IgD-negative memory B cell (primary cell): Measurements from ENCODE around the gene PGS1. TPM values are rescaled to one million over a fixed set of nuclear protein-coding genes. Genes with fewer than 3 reads are reported as not detected.

Experiments used
- H3K27ac Mint-ChIP-seq, 3 donors: one replicate each; pipeline ENCODE4 v1.8.0; 2020 to 2022; ENCODE audit warnings: mild to moderate bottlenecking in 3 of 3, mixed read lengths in 3 of 3, moderate library complexity in 1 of 3
- H3K27me3 Mint-ChIP-seq: one replicate; pipeline ENCODE4 v1.8.0; 2021; ENCODE audit warnings: mixed read lengths
- H3K36me3 Mint-ChIP-seq: one replicate; pipeline ENCODE4 v1.8.0; 2020; ENCODE audit warnings: mild to moderate bottlenecking, mixed read lengths
- H3K4me1 Mint-ChIP-seq, 3 donors: one replicate each; pipeline ENCODE4 v1.8.0; 2020 to 2022; ENCODE audit warnings: mixed read lengths in 3 of 3, mild to moderate bottlenecking in 1 of 3
- H3K4me3 Mint-ChIP-seq, 4 donors: one replicate each; pipeline ENCODE4 v1.8.0; 2020 to 2022; ENCODE audit warnings: mild to moderate bottlenecking in 4 of 4, mixed read lengths in 4 of 4, moderate library complexity in 3 of 4
- H3K9me3 Mint-ChIP-seq, 3 donors: one replicate each; pipeline ENCODE4 v1.8.0; 2020 to 2021; ENCODE audit warnings: mixed read lengths in 3 of 3, mild to moderate bottlenecking in 1 of 3
- polyA plus RNA-seq: library from polyadenylated mRNA; unstranded; fragments of 300-500 nt; fragmentation: Illumina TruSeq; gene quantifications from one replicate; pipeline ENCODE4 v1.2.3, GENCODE V29; 2021

Gene PGS1
- polyA plus RNA-seq, 1 donor from 2014 or later = 49.7 TPM

GRCh38 chr17:78381601-78382232 lies 3.3 kb downstream of the PGS1 start:
- H3K36me3 Mint-ChIP-seq = peaks cover 2% of the 10 kb centered on the region
- peaks cover 53 to 61% (median 54%) of the 10 kb centered on the region in 3 donors for H3K4me1 Mint-ChIP-seq
- H3K9me3 Mint-ChIP-seq = no peaks in the 10 kb centered on the region
- peak overlapping the region; percentile 50 to 81 (median 64) for H3K4me3 Mint-ChIP-seq
- H3K27ac Mint-ChIP-seq = peak overlapping the region; percentile 53 to 82 (median 75)
- no peaks in the 10 kb centered on the region for H3K27me3 Mint-ChIP-seq

GRCh38 chr17:78383725-78384471 lies 5.4 kb downstream of the PGS1 start:
- no peaks in the 10 kb centered on the region for H3K9me3 Mint-ChIP-seq
- peaks cover 65 to 76% (median 67%) of the 10 kb centered on the region in 3 donors for H3K4me1 Mint-ChIP-seq
- H3K27ac Mint-ChIP-seq = peak overlapping the region; percentile 73 to 98 (median 84)
- peaks cover 6% of the 10 kb centered on the region for H3K36me3 Mint-ChIP-seq
- H3K4me3 Mint-ChIP-seq = peak overlapping the region in 3 of 4 donors; percentile 66 to 91 (median 72)
- H3K27me3 Mint-ChIP-seq = no peaks in the 10 kb centered on the region

- peak overlapping the region in 3 of 4 donors; percentile 66 to 91 (median 72) for H3K4me3 Mint-ChIP-seq
- H3K9me3 Mint-ChIP-seq = no peaks in the 10 kb centered on the region
- H3K36me3 Mint-ChIP-seq = peaks cover 6% of the 10 kb centered on the region
- H3K27me3 Mint-ChIP-seq = no peaks in the 10 kb centered on the region
- peak overlapping the region; percentile 63 to 98 (median 84) for H3K27ac Mint-ChIP-seq
- peaks cover 62 to 71% (median 63%) of the 10 kb centered on the region in 3 donors for H3K4me1 Mint-ChIP-seq
Observed at GRCh38 chr17:78384479-78385175, 6.2 kb downstream of the PGS1 start.

- no peaks in the 10 kb centered on the region for H3K9me3 Mint-ChIP-seq
- peaks cover 45 to 56% (median 47%) of the 10 kb centered on the region in 3 donors for H3K4me1 Mint-ChIP-seq
- peak overlapping the region; percentile 4 to 67 (median 62) for H3K27ac Mint-ChIP-seq
- H3K4me3 Mint-ChIP-seq = peak overlapping the region in 3 of 4 donors; percentile 19 to 67 (median 59)
- H3K36me3 Mint-ChIP-seq = peaks cover 3% of the 10 kb centered on the region
- no peaks in the 10 kb centered on the region for H3K27me3 Mint-ChIP-seq
Observed at GRCh38 chr17:78387977-78388941, 9.8 kb downstream of the PGS1 start.

GRCh38 chr17:78390241-78391050 lies 12.0 kb downstream of the PGS1 start:
- Mint-ChIP-seq H3K27me3 (no peaks in the 10 kb centered on the region), H3K27ac (peak overlapping the region in 1 of 3 donors; percentile 82), H3K4me3 (no peak overlapping the region), H3K9me3 (no peaks in the 10 kb centered on the region), H3K36me3 (peaks cover 7% of the 10 kb centered on the region), H3K4me1 (peaks cover 30 to 42% (median 35%) of the 10 kb centered on the region in 3 donors)

GRCh38 chr17:78391051-78391431 lies 12.6 kb downstream of the PGS1 start:
- Mint-ChIP-seq H3K9me3 (no peaks in the 10 kb centered on the region), H3K27ac (no peak overlapping the region), H3K27me3 (no peaks in the 10 kb centered on the region), H3K4me1 (peaks cover 24 to 36% (median 29%) of the 10 kb centered on the region in 3 donors), H3K4me3 (no peak overlapping the region), H3K36me3 (peaks cover 7% of the 10 kb centered on the region)

DNA sequence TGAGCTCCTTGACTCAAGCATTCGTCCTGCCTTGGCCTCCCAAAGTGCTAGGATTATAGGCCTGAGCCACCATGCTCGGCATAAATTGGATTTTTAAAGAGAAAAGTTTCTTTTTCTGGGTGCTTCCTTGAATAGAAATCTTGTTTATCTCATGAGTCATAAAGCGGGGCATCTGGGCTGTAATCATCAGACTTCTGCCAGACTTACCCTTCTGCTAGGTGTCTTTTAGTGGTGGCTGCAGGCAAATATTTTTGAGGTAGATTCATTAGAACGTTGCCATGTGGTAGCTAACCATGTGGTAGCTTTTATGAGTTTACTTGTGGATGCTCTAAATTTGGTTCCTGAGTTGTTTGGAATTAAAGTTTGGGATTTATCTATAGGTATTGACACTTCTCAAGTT lies 13.4 kb downstream of the PGS1 start:
- peaks cover 16 to 28% (median 21%) of the 10 kb centered on the region in 3 donors for H3K4me1 Mint-ChIP-seq
- H3K27ac Mint-ChIP-seq = no peak overlapping the region
- peaks cover 7% of the 10 kb centered on the region for H3K36me3 Mint-ChIP-seq
- H3K27me3 Mint-ChIP-seq = no peaks in the 10 kb centered on the region
- no peak overlapping the region for H3K4me3 Mint-ChIP-seq
- H3K9me3 Mint-ChIP-seq = no peaks in the 10 kb centered on the region

DNA sequence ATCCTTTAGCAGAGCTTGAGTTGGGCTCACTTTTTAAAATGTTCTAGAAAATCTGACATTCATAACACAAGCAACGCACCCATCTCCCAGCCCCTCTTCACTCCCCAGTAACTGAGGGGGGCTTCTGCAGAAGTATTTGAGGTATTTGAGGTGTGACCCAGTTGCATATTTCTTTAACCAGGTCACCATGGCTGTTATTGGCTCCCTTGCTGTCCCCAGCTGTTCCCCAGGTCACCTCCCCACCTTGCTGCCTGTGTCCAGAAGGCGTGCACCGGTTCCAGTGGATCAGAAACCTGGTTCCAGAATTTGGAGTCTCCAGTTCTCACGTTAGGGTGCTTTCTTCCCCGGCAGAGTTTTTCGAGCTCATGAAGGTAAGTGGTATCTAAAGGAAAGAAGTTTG lies 13.8 kb downstream of the PGS1 start:
- H3K27me3 Mint-ChIP-seq = no peaks in the 10 kb centered on the region
- H3K9me3 Mint-ChIP-seq = no peaks in the 10 kb centered on the region
- H3K36me3 Mint-ChIP-seq = peaks cover 7% of the 10 kb centered on the region
- H3K27ac Mint-ChIP-seq = no peak overlapping the region
- H3K4me3 Mint-ChIP-seq = no peak overlapping the region
- peaks cover 15 to 26% (median 19%) of the 10 kb centered on the region in 3 donors for H3K4me1 Mint-ChIP-seq

DNA sequence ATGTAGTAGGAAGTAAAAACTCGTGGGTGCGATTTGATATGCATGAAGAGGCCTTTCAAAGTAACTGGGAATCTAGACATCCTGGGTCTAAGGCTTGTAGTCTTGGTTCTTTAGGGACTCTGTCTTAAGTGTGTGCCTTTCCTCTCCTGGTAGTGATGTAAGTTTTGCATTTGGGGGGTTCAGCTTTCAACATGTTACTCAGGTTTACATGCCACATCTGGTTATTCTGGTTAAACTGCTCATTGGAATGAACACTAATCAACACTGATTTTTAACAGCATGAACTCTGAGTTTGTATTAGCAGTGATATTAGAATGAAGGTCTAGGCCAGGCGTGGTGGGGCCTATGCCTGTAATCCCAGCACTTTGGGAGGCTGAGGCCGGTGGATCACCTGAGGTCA lies 15.1 kb downstream of the PGS1 start:
- H3K4me1 Mint-ChIP-seq = peaks cover 7 to 18% (median 10%) of the 10 kb centered on the region in 3 donors
- no peaks in the 10 kb centered on the region for H3K27me3 Mint-ChIP-seq
- no peak overlapping the region for H3K4me3 Mint-ChIP-seq
- H3K9me3 Mint-ChIP-seq = no peaks in the 10 kb centered on the region
- H3K27ac Mint-ChIP-seq = peak overlapping the region in 1 of 3 donors; percentile 50
- peaks cover 6% of the 10 kb centered on the region for H3K36me3 Mint-ChIP-seq

- no peak overlapping the region for H3K27ac Mint-ChIP-seq
- no peaks in the 10 kb centered on the region for H3K27me3 Mint-ChIP-seq
- H3K4me1 Mint-ChIP-seq = peaks cover 4 to 14% (median 8%) of the 10 kb centered on the region in 3 donors
- peaks cover 6% of the 10 kb centered on the region for H3K36me3 Mint-ChIP-seq
- no peak overlapping the region for H3K4me3 Mint-ChIP-seq
- H3K9me3 Mint-ChIP-seq = no peaks in the 10 kb centered on the region
Observed at GRCh38 chr17:78394209-78394608, 15.8 kb downstream of the PGS1 start.

- Mint-ChIP-seq H3K36me3 (peaks cover 6% of the 10 kb centered on the region), H3K4me3 (no peak overlapping the region), H3K4me1 (peaks cover 4 to 14% (median 8%) of the 10 kb centered on the region in 3 donors), H3K27ac (no peak overlapping the region), H3K9me3 (no peaks in the 10 kb centered on the region), H3K27me3 (no peaks in the 10 kb centered on the region)
Observed at GRCh38 chr17:78395155-78395554, 16.7 kb downstream of the PGS1 start.

- Mint-ChIP-seq H3K27me3 (no peaks in the 10 kb centered on the region), H3K36me3 (peaks cover 6% of the 10 kb centered on the region), H3K27ac (peak overlapping the region in 1 of 3 donors; percentile 50), H3K4me3 (no peak overlapping the region), H3K4me1 (peaks cover 4 to 11% (median 4%) of the 10 kb centered on the region in 3 donors), H3K9me3 (no peaks in the 10 kb centered on the region)
Observed at GRCh38 chr17:78396441-78397337, 18.2 kb downstream of the PGS1 start.

DNA sequence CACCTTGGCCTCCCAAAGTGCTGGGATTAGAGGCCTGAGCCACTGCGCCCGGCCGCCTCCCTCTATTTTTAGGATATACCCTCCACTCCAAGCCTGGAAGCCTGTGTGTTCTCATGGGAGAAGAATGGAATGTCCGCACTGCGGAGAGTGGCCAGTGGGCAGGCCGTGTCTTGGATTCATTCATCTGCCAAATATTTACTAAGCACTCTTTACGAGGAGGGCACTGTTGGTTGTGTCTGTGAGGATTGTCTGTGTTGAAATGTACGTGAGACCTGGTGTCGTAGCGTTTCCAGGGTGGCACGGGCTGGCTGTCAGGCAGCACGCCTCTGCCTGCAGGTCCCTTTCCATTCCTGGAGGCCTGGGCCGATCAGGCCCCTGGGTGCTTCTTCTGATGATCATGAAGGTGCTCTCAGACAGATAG lies 19.2 kb downstream of the PGS1 start:
- H3K9me3 Mint-ChIP-seq = no peaks in the 10 kb centered on the region
- peak overlapping the region in 1 of 3 donors; percentile 19 for H3K27ac Mint-ChIP-seq
- H3K36me3 Mint-ChIP-seq = peaks cover 7% of the 10 kb centered on the region
- H3K27me3 Mint-ChIP-seq = no peaks in the 10 kb centered on the region
- peak overlapping the region in 1 of 4 donors; percentile 12 for H3K4me3 Mint-ChIP-seq
- peaks cover 0 to 9% (median 5%) of the 10 kb centered on the region in 3 donors for H3K4me1 Mint-ChIP-seq
